ENCODE measurements around the gene CELF4. TPM values are rescaled to one million over a fixed set of nuclear protein-coding genes. Genes with fewer than 3 reads are reported as not detected.

Gene CELF4
- total RNA-seq, 1 donor from 2014 or later = not detected

DNA sequence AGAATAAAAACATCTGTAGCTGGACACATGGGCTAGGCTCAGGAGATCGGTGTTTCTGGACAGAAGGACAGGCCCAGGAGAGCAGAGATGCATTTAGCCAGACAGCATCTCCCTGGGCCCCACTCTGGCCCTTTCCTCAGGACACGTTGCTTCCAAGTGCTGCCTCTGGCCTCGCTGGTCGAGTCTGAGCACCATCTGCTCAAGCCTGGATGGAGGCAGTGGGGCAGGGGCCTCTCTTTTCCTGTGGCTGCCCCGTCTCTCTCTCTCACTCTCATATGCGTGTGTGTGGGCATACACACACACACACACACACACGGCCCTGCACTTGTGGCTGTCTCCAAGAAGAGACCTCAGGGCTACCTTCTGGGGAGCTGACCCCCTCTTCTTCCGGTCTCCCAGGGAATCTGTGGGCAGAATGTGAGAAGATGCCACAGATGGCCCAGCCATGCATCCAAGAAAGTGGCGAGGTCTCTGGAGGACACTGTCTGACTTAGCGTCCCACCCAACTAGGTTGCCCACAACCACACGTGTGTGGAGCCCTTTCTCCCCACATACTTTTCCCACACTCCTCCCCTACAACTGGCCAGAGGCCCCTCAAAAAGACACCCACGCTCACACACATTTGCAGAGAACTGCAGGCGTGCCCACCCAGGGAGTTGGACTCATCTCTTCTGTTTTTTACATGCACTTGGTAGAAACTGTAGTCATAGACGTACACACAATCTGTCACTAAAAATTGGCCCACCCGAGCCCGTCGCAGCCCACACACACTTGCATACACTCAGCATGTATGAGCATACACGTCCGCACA lies 19.9 kb downstream of the CELF4 start:
- DNase-seq (ENCODE audit: low read depth) = no peak
- H3K27me3 ChIP-seq (ENCODE audit: control insufficient read depth, insufficient read depth, low read length) = peaks cover 13% of the 10 kb centered on the region
- no peaks in the 10 kb centered on the region for H3K36me3 ChIP-seq (ENCODE audit: control insufficient read depth, insufficient read depth, low read length)
- no peak overlapping the region for H3K4me3 ChIP-seq (ENCODE audit: low read depth, low read length)
- TF ChIP-seq, protein P1, sequence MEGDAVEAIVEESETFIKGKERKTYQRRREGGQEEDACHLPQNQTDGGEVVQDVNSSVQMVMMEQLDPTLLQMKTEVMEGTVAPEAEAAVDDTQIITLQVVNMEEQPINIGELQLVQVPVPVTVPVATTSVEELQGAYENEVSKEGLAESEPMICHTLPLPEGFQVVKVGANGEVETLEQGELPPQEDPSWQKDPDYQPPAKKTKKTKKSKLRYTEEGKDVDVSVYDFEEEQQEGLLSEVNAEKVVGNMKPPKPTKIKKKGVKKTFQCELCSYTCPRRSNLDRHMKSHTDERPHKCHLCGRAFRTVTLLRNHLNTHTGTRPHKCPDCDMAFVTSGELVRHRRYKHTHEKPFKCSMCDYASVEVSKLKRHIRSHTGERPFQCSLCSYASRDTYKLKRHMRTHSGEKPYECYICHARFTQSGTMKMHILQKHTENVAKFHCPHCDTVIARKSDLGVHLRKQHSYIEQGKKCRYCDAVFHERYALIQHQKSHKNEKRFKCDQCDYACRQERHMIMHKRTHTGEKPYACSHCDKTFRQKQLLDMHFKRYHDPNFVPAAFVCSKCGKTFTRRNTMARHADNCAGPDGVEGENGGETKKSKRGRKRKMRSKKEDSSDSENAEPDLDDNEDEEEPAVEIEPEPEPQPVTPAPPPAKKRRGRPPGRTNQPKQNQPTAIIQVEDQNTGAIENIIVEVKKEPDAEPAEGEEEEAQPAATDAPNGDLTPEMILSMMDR (IDR thresholded peaks at IDR 0.05; ENCODE audit: insufficient read depth, low read length, poor library complexity, severe bottlenecking) = no peak

- Histone ChIP-seq H3K27me3 (ENCODE audit: control insufficient read depth, insufficient read depth, low read length) (peaks cover 22% of the 10 kb centered on the region), H3K36me3 (ENCODE audit: control insufficient read depth, insufficient read depth, low read length) (no peaks in the 10 kb centered on the region), H3K4me3 (ENCODE audit: low read depth, low read length) (no peak overlapping the region)
- DNase-seq (ENCODE audit: low read depth) = no peak
- TF ChIP-seq, protein P1 (IDR thresholded peaks at IDR 0.05; ENCODE audit: insufficient read depth, low read length, poor library complexity, severe bottlenecking) = no peak
Measured at GRCh38 chr18:37544713-37545112, 20.9 kb downstream of the CELF4 start.

- H3K36me3 ChIP-seq (ENCODE audit: control insufficient read depth, insufficient read depth, low read length) = no peaks in the 10 kb centered on the region
- no peak overlapping the region for H3K4me3 ChIP-seq (ENCODE audit: low read depth, low read length)
- H3K27me3 ChIP-seq (ENCODE audit: control insufficient read depth, insufficient read depth, low read length) = peaks cover 26% of the 10 kb centered on the region
- TF ChIP-seq, protein P1 (IDR thresholded peaks at IDR 0.05; ENCODE audit: insufficient read depth, low read length, poor library complexity, severe bottlenecking) = no peak
- no peak for DNase-seq (ENCODE audit: low read depth)
Measured at GRCh38 chr18:37544217-37544616, 21.4 kb downstream of the CELF4 start.

DNA sequence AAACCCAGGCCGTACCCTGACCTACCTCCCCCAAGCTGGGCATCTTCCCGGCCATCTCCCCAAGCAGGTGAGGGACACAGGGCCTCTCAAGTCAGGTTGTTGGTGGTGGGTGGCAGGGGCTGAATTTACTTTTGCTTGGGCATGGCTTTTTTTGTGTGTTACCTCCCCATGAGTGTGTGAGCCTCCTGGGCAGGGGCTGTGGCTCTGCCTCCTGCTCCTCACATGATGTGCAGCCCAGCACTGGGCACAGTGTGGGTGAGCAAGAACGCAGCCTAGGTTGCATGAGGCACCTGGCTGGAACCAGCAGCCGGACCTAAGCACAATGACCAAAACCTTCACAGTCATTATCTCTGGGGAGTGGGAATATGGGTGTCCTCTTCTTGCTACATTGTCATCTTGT lies 22.3 kb downstream of the CELF4 start:
- Histone ChIP-seq H3K27me3 (ENCODE audit: control insufficient read depth, insufficient read depth, low read length) (peaks cover 25% of the 10 kb centered on the region), H3K36me3 (ENCODE audit: control insufficient read depth, insufficient read depth, low read length) (no peaks in the 10 kb centered on the region), H3K4me3 (ENCODE audit: low read depth, low read length) (no peak overlapping the region)
- no peak for DNase-seq (ENCODE audit: low read depth)
- TF ChIP-seq, protein P1 (IDR thresholded peaks at IDR 0.05; ENCODE audit: insufficient read depth, low read length, poor library complexity, severe bottlenecking) = no peak

GRCh38 chr18:37541517-37541916 lies 24.1 kb downstream of the CELF4 start:
- Histone ChIP-seq H3K4me3 (ENCODE audit: low read depth, low read length) (no peak overlapping the region), H3K27me3 (ENCODE audit: control insufficient read depth, insufficient read depth, low read length) (peaks cover 39% of the 10 kb centered on the region), H3K36me3 (ENCODE audit: control insufficient read depth, insufficient read depth, low read length) (no peaks in the 10 kb centered on the region)
- no peak for DNase-seq (ENCODE audit: low read depth)
- TF ChIP-seq, protein P1 (IDR thresholded peaks at IDR 0.05; ENCODE audit: insufficient read depth, low read length, poor library complexity, severe bottlenecking) = no peak

All from kidney epithelial cell (primary cell).